ENCODE results near the gene ZNF281.

GRCh38 chr1:200406161-200406797 is 3.6 kb downstream of the ZNF281 start:
- TF ChIP-seq HOXD13 (CRISPR knock-in tag; IDR thresholded peaks at IDR 0.05; ENCODE audit: borderline replicate concordance) (no peak), CTCF (tag by site-specific recombination; IDR thresholded peaks at IDR 0.05) (no peak), ZNF140 (tag by site-specific recombination; IDR thresholded peaks at IDR 0.05) (no peak)
